HG02588 (cell line): Measurements from ENCODE around the gene ANAPC4.

Experiments
- ATAC-seq: cut with Tn5 transposase; IDR thresholded peaks from one replicate; pipeline ENCODE4 v1.9.1; 2021; ENCODE audit warnings: mild to moderate bottlenecking, moderate library complexity; ENCODE audit not compliant: unreplicated experiment

The ANAPC4 gene

DNA sequence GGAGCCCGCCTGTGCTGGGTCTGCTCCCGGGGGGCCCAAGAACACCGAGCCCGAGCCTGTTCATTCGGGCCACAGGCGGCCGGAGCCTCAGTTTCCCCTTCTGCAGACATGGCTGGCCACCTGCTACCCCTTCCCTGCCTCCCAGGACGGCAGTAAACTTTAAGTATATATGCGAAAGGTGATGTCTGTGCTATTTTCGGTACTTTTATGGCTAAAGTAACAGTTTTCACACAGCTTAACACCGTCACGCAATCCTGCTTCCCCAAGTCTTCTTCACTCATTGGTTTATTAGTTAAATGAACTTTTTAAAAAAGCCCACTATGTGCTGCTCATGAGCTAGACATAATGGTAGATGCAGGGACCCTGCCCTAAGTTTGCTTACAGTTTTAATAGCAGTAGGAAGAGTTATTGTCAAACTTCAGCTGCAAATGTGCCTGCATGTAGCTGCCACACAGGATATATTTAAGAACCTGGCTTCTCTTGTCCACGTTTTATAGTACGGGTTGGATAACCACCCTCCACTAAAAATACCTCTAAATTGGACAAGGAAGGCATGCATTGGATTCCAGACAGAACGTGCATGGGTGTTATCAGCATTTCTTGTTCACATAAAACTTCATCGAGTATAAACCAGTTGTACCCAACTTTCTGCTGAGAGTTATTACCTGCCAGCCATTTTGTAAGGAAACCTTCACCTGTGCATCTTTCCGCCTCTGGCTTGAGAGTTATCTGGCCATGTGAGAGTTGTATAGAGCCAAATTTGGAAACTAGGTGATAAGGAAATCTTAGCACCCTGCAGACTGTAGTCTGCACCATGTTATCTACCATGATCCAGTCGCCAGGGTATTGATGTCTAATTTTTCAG, 741 bp downstream of the ANAPC4 start:
- no peak for ATAC-seq

DNA sequence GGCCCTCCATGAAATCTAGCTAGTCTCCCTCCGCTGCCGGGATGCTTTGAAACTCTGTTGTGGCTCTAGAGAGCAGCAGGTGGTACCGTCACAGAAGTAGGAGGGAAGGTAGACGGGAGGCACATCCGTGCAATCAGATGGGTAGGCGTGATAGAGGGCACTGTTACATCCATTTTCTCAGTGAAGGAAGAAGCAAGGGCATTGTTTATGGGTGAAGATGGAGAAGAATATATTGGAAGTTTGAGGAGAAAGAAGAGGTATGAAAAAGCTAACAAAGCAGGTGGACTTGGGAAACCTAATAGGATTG, 1.3 kb downstream of the ANAPC4 start:
- no peak for ATAC-seq

DNA sequence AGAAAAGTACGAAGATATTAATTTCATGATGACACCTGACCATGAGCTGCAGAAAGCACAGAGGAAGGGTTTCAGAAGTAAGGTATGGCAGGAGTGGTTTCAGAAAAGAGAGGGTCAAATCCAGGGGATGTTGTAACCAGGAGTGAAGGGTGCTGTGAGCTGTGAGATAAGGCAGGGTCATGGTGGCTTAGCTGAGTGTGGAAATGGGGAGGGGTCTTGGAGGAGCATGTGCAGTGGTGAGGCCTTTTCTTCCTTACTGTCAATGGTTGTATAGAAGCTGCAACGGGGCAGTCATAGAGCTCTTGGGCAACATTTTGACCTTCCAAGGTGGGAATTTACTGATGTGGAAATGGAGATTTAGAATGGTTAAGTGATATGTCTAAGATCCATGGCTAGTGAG, 2.5 kb downstream of the ANAPC4 start:
- no peak for ATAC-seq

GRCh38 chr4:25383647-25384046, 6.6 kb downstream of the ANAPC4 start:
- no peak for ATAC-seq

DNA sequence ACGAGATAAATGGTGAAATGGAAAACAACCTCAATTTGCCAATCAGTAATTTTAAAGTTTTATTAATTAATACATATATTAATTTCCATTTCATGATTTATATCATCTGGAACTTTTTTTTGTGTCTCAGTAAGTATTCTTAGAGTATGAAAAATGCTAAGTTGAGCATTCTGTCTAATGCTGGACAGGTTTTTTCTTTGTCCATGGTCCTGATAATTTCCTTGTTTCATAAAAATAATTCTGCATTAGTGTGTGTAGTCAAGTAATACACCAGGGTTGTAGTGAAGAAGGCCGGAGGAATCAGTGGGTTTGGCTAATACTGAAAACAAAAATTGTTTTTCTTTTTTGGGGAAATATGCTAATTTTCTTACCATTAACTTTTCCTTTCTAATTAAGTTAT, 9.9 kb downstream of the ANAPC4 start:
- no peak for ATAC-seq

DNA sequence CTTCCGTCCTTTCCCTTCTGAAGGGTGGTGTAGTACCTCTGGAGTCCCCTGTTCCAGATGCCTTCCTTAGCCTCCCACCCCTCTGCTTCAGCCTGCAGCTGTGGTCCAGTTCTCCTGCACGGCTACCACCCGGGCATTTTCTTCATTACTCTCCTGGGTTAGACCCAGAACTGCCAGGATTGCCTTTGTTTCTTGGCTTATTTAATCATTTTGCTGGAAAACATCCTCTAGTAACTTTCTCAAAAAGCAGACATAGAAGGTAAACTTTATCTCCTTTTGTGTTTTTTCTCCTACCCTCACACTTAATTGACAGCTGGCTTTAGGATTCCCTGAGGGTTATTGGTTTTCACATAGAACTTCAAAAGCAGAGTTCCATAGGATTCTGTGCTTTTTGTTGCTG, 20.2 kb downstream of the ANAPC4 start:
- ATAC-seq = no peak

- ATAC-seq = no peak
Measured at GRCh38 chr4:25399510-25399909, 22.4 kb downstream of the ANAPC4 start.

GRCh38 chr4:25401066-25401465, 24.0 kb downstream of the ANAPC4 start:
- ATAC-seq = no peak

DNA sequence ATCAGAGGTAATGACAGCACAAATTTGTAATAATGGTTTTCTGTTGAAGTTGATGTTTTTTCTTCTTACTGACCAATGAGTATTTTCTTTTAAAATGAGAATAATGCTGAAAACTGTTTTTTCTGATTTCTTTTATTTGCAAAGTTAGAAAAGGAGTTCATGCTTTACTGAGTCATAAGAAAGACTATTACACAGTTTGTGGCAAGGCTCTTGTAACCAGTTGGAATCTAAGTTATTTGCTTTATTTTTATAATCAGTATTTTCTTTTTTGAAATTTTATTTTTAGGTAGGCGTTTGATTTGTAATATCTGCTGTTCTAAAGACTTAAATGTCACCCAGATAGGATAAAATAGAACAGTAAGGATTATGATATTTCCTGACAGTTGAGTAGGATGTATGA, 25.5 kb downstream of the ANAPC4 start:
- ATAC-seq = no peak

- no peak for ATAC-seq
Measured at GRCh38 chr4:25403699-25404098, 26.6 kb downstream of the ANAPC4 start.

GRCh38 chr4:25405453-25405852, 28.4 kb downstream of the ANAPC4 start:
- ATAC-seq = no peak

DNA sequence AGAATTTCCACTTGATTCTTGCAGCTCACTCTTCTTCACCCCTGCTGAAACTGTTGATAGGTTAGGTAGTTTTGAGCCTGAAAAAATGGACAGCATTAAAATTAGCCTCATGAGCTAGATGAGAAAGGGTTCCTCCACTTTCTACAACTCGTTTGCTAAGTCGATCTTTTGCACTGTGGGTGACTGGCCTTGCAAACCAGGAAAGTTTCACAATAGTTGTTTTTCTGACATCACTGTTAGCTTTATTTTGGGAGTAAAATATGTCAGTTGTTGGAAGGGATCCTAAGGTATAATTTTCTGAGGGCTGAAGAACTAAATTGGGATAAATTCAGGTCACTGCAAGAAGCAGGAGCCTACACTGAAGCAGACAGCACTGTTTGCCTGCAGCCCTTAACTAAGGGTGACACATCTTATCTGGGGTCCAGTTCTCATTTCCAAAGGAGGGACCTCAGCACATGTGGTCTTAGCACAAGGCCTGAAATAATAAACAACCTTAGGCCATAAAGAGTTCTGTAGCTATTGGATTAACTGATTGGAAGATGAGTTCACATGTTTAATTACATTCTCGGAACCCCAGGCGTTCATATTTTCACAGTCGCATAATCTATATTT, 29.1 kb downstream of the ANAPC4 start:
- ATAC-seq = no peak

GRCh38 chr4:25410820-25411529, 33.9 kb downstream of the ANAPC4 start:
- no peak for ATAC-seq

- ATAC-seq = no peak
Measured at GRCh38 chr4:25413261-25413660, 36.2 kb downstream of the ANAPC4 start.

- no peak for ATAC-seq
Measured at GRCh38 chr4:25417014-25417413, 40.0 kb downstream of the ANAPC4 start.

- ATAC-seq = no peak
Measured at GRCh38 chr4:25420931-25421330, 43.9 kb downstream of the ANAPC4 start.

- ATAC-seq = no peak
Measured at GRCh38 chr4:25421816-25422525, 44.9 kb downstream of the ANAPC4 start.

DNA sequence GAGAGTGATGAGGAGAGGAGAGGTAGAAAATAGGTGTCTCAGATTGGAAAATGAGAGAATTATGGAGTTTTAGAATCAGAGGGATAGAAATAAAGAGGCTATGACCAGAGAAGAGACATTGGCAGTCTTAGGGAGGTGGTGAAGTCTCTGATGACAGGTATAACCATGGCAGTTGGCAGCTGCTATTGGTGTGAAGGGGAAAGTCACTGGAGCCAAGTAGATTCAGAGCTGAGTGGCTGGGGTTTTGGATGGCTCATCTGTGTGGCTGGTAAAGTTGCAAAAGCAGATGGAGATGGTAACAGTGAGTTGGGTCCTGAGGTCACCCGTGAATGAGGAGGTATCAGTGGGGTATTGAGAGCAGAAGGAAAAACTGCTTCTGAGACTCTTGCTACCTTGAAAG, 46.5 kb downstream of the ANAPC4 start:
- ATAC-seq = no peak

DNA sequence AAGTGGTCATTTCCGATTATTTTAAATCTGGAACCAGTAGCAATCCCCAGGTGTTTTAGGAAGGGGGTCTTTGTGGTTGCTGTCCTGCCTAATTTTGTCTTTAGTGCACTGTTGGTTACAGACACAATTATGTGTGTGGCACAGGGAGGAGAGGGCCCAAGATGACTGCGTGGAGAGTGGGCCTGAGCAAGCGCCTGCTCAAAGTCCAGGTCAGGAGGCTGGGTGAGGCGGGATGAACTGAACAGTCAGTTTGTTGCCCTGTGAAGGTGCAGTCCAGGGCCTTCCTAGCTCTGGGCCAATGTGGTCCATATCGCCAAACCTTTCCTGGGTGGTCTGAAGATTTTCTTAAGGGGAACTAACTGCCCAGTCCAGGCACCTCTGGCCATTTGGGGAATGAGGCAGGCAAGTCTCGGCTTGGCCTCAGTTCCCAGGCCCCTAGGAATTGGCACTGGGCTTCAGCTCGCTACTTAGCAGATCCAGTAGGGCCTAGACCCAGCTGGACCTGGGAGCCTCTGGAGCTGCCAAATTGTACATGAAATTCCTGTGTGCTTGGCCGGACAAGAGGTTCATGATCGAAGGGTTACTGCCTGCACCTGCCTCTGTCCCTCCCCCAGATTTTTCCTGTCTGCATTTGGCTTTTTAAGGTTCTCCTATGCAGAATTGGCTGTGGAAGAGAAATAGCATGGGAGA, 47.6 kb downstream of the ANAPC4 start:
- ATAC-seq = no peak

GRCh38 chr4:25425361-25425760, 48.3 kb downstream of the ANAPC4 start:
- ATAC-seq = no peak

- ATAC-seq = no peak
Measured at GRCh38 chr4:25427871-25428270, 50.8 kb downstream of the ANAPC4 start.
